Loucy (cell line): Measurements from ENCODE around the gene EXOSC10.

ENCODE experiments used
- CTCF ChIP-seq: fragments of 200-600 bp; sonication (generic); conservative IDR thresholded peaks from 2 replicates; pipeline ENCODE4 v1.5.1; 2014; ENCODE audit warnings: mild to moderate bottlenecking, antibody characterized with exemption, low read length
- EZH2phosphoT487 ChIP-seq: fragments of 200-600 bp; IDR thresholded peaks from 2 replicates; pipeline ENCODE4 v1.6.1; 2018; ENCODE audit warnings: antibody characterized with exemption, mild to moderate bottlenecking, moderate library complexity, borderline replicate concordance

GRCh38 chr1:11059155-11059967 lies 40.3 kb downstream of the EXOSC10 start:
- TF ChIP-seq CTCF, result no peak
- TF ChIP-seq EZH2phosphoT487, result no peak
